Measurements from ENCODE around the gene MFSD12.

- no peak for TF ChIP-seq CTCF (IDR thresholded peaks at IDR 0.05)
- TF ChIP-seq POLR2A (IDR thresholded peaks at IDR 0.05) = no peak
These were observed 37.0 kb downstream of the MFSD12 start for GRCh38 chr19:3520166-3521103.

Data from thyroid gland (tissue), 4 donors.